Measurements from ENCODE around the gene SV2C. TPM values are rescaled to one million over a fixed set of nuclear protein-coding genes. Genes with fewer than 3 reads are reported as not detected.

Gene SV2C
- total and polyA plus RNA-seq, 10 of the 15 experiments (the other 5 are each of a cell fraction or from before 2014, with no cell fraction given): under 0.01 to 1.1 (median 0.63) TPM

DNA sequence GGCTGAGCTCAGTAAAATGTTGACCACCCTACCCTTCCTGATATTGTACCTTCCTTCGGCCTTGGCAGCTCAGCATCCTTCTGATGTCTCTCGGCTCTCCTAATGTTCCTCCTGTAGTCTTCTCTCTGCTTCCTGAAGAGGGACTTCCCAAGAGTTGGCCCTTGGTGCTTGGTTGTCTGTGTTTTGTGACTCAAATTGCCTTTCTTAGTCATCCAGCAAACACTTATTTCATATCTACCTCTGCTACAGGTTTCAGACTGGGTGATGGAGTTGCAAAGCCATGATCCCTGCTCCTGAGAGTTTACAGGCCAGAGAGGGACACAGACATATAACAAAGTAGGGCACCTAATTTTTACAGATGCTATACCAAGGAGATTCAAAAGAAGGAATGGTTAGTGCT lies 70.1 kb downstream of the SV2C start:
- ChIA-PET RAD21 (ENCODE audit: unreplicated experiment) (no interaction called here), CTCF (interaction anchor here (1.1 kb wide), 1 partner anchor 22 kb away, joined by 4 read pairs; no protein-coding TSS in a partner anchor), POLR2A (no interaction called here), SMC1A (ENCODE audit: uncharacterized antibody, unreplicated experiment) (interaction anchor here (0.7 to 1.8 kb wide), 5 partner anchors 9 to 23 kb away, joined by 3 to 4 read pairs (median 3); no protein-coding TSS in a partner anchor)
- intact Hi-C loops (cut with micrococcal nuclease; ENCODE audit: unreplicated experiment): no loop called here
- no peaks in the 10 kb centered on the region for H3K9me3 ChIP-seq (replicated peaks; ENCODE audit: control insufficient read depth, insufficient read depth, low read length)
- no peak overlapping the region for H2AFZ ChIP-seq (ENCODE audit: control insufficient read depth, low read depth, low read length)
- peak; percentile 49 for TF ChIP-seq JUNB (IDR thresholded peaks at IDR 0.05)
- TF ChIP-seq, protein P1, sequence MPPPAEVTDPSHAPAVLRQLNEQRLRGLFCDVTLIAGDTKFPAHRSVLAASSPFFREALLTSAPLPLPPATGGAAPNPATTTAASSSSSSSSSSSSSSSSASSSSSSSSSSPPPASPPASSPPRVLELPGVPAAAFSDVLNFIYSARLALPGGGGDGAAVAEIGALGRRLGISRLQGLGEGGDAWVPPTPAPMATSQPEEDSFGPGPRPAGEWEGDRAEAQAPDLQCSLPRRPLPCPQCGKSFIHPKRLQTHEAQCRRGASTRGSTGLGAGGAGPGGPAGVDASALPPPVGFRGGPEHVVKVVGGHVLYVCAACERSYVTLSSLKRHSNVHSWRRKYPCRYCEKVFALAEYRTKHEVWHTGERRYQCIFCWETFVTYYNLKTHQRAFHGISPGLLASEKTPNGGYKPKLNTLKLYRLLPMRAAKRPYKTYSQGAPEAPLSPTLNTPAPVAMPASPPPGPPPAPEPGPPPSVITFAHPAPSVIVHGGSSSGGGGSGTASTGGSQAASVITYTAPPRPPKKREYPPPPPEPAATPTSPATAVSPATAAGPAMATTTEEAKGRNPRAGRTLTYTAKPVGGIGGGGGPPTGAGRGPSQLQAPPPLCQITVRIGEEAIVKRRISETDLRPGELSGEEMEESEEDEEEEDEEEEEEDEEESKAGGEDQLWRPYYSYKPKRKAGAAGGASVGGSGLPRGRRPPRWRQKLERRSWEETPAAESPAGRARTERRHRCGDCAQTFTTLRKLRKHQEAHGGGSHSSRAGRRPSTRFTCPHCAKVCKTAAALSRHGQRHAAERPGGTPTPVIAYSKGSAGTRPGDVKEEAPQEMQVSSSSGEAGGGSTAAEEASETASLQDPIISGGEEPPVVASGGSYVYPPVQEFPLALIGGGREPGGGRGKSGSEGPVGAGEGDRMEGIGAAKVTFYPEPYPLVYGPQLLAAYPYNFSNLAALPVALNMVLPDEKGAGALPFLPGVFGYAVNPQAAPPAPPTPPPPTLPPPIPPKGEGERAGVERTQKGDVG (CRISPR knock-in tag; IDR thresholded peaks at IDR 0.05): no peak
- BruUV-seq (replicated peaks): no TSS peak
- in situ Hi-C loops (cut with MboI): no loop called here
- no peak overlapping the region for H3K4me2 ChIP-seq (ENCODE audit: control insufficient read depth, insufficient read depth)
- H3K27me3 ChIP-seq (replicated peaks in 1 of 2; ENCODE audit: control insufficient read depth in 2 of 2, insufficient read depth in 2 of 2, low read length in 1 of 2): no peaks in the 10 kb centered on the region
- no peaks in the 10 kb centered on the region for H3K4me1 ChIP-seq (ENCODE audit: control insufficient read depth, insufficient read depth, low read length)
- WGBS (ENCODE audit: insufficient coverage, insufficient replicate concordance, low lambda C conversion rate, missing lambda C conversion rate): 0% methylated on average over 2 of the region's 2 CpGs
- no peaks in the 10 kb centered on the region for H3K79me2 ChIP-seq (ENCODE audit: control insufficient read depth, insufficient read depth, low read length)
- no peak for FAIRE-seq
- H3K4me3 ChIP-seq: no peak overlapping the region
- no peak for DNase-seq (ENCODE audit: low read depth, low spot score)
- no peak; the same call in 2 of the 3 replicates for ATAC-seq
- no peaks in the 10 kb centered on the region for H3K36me3 ChIP-seq (ENCODE audit: control insufficient read depth in 2 of 2, insufficient read depth in 2 of 2, low read length in 1 of 2)
- no peak overlapping the region for H3K9ac ChIP-seq (ENCODE audit: control insufficient read depth, insufficient read depth, low read length)
- H3K27ac ChIP-seq (ENCODE audit: control insufficient read depth, insufficient read depth): no peak overlapping the region
- no peaks in the 10 kb centered on the region for H4K20me1 ChIP-seq (ENCODE audit: control insufficient read depth, insufficient read depth)

DNA sequence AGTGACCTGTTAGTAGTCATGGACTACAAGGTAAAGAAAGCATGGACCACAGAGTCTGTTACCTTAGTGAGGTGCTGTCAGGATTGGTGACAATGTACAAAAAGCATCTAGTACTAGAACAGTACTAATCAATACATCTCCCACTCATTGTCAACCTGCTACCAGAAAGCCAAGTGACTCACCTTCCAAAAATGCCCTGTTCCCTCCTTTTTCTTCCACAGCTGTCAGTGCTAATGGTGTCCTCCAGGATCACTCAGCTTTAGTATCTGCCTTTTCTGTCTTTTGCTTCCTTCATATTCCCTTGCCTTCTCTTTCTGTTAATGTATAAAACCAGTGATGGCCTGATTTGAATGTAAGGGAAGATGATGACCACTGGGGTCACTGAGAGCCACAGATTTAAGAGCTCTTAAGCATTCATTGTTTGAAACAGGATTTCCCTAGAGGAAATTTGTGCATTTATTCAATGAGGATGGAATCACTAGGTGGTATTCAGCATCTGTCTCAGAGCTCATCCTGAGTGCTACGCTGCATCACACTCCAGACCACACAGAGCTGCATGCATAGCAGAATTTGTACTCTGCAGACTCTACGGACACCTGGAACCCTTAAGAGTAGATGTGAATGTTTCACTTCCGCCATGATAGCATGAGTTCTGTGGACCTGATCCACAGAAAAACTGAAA lies 71.0 kb downstream of the SV2C start:
- Histone ChIP-seq H3K4me2 (ENCODE audit: control insufficient read depth, insufficient read depth) (no peak overlapping the region), H4K20me1 (ENCODE audit: control insufficient read depth, insufficient read depth) (no peaks in the 10 kb centered on the region), H3K27me3 (replicated peaks in 1 of 2; ENCODE audit: control insufficient read depth in 2 of 2, insufficient read depth in 2 of 2, low read length in 1 of 2) (no peaks in the 10 kb centered on the region), H3K36me3 (ENCODE audit: control insufficient read depth in 2 of 2, insufficient read depth in 2 of 2, low read length in 1 of 2) (no peaks in the 10 kb centered on the region), H3K79me2 (ENCODE audit: control insufficient read depth, insufficient read depth, low read length) (no peaks in the 10 kb centered on the region), H3K4me1 (ENCODE audit: control insufficient read depth, insufficient read depth, low read length) (no peaks in the 10 kb centered on the region), H2AFZ (ENCODE audit: control insufficient read depth, low read depth, low read length) (no peak overlapping the region), H3K27ac (ENCODE audit: control insufficient read depth, insufficient read depth) (no peak overlapping the region), H3K4me3 (no peak overlapping the region), H3K9ac (ENCODE audit: control insufficient read depth, insufficient read depth, low read length) (no peak overlapping the region), H3K9me3 (replicated peaks; ENCODE audit: control insufficient read depth, insufficient read depth, low read length) (no peaks in the 10 kb centered on the region)
- intact Hi-C loops (cut with micrococcal nuclease; ENCODE audit: unreplicated experiment) (no loop called here), in situ Hi-C loops (cut with MboI) (no loop called here)
- DNase-seq (ENCODE audit: low read depth, low spot score) (no peak), ATAC-seq (no peak), FAIRE-seq (no peak)
- no TSS peak for BruUV-seq (replicated peaks)
- ChIA-PET RAD21 (ENCODE audit: unreplicated experiment) (no interaction called here), CTCF (interaction anchor here (1.6 kb wide), 1 partner anchor 8 kb away, joined by 9 read pairs; no protein-coding TSS in a partner anchor), POLR2A (no interaction called here), SMC1A (ENCODE audit: uncharacterized antibody, unreplicated experiment) (interaction anchor here (1.3 to 1.8 kb wide), 2 partner anchors 11 to 12 kb away, joined by 3 read pairs; no protein-coding TSS in a partner anchor)
- WGBS (ENCODE audit: insufficient coverage, insufficient replicate concordance, low lambda C conversion rate, missing lambda C conversion rate): 1% methylated on average over 3 of the region's 3 CpGs
- TF ChIP-seq PAX5 (IDR thresholded peaks at IDR 0.05; ENCODE audit: borderline replicate concordance, low read depth, low read length) (no peak), ASH2L (IDR thresholded peaks at IDR 0.05; ENCODE audit: borderline replicate concordance, low read depth) (no peak), ZNF384 (IDR thresholded peaks at IDR 0.05; ENCODE audit: borderline replicate concordance, low read depth, low read length) (no peak), SMARCA5 (IDR thresholded peaks at IDR 0.05) (no peak), ZSCAN29 (IDR thresholded peaks at IDR 0.05) (no peak), ZNF274 (IDR thresholded peaks at IDR 0.05; ENCODE audit: insufficient read depth, insufficient read length) (no peak), RBBP5 (conservative IDR thresholded peaks at IDR 0.05) (no peak), SPI1 (IDR thresholded peaks at IDR 0.05; ENCODE audit: borderline replicate concordance, insufficient read depth, low read depth, low read length) (no peak), KDM1A (IDR thresholded peaks at IDR 0.05; ENCODE audit: borderline replicate concordance) (no peak), POLR2A (IDR thresholded peaks at IDR 0.05; ENCODE audit: low read depth, low read length) (no peak)
- TF ChIP-seq, protein P2, sequence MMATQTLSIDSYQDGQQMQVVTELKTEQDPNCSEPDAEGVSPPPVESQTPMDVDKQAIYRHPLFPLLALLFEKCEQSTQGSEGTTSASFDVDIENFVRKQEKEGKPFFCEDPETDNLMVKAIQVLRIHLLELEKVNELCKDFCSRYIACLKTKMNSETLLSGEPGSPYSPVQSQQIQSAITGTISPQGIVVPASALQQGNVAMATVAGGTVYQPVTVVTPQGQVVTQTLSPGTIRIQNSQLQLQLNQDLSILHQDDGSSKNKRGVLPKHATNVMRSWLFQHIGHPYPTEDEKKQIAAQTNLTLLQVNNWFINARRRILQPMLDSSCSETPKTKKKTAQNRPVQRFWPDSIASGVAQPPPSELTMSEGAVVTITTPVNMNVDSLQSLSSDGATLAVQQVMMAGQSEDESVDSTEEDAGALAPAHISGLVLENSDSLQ (IDR thresholded peaks at IDR 0.05): no peak
